HS-27A (cell line): Measurements from ENCODE around the gene PRKAR1B.

Experiments
- DNase-seq: peaks from one replicate; pipeline ENCODE4 v3.0.0-alpha.2; 2012; ENCODE audit warnings: low read depth, missing footprints

Gene PRKAR1B

DNA sequence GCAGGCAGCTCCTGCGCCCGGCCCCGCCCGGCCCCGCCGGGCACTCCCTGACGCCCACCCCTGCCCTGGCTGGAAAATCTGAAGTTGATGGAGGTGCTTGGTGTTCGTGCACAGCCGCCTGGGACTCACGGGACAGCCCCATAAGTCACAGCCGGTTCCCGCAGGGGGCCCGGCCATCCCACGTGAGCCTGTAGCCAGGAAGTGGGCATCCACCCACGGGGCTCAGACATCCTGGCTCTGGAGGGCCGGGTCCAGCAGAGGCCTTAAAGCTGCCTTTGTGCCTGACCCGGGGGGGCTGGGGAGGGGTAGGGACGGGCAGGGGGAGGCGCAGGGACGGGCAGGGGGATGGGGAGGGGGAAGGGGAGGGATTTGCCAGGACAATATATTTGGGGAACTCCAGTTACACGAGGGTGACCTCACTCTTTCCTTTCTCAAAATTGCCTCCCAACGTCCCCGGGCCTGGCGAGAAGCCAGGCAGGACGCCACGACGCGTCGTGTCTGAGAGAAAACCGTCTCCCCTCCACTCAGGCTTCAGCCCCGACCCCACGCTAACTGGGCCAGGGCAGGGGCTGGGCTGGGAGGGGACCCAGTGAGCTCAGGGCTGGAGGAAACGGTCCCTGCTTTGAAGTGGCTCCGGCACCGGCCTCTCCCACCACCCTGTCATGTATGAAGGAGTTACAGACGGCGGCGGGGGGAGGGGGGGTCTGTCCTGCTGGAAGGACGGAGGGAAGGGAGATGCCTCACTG is 125.3 kb downstream of the PRKAR1B start:
- no peak for DNase-seq

DNA sequence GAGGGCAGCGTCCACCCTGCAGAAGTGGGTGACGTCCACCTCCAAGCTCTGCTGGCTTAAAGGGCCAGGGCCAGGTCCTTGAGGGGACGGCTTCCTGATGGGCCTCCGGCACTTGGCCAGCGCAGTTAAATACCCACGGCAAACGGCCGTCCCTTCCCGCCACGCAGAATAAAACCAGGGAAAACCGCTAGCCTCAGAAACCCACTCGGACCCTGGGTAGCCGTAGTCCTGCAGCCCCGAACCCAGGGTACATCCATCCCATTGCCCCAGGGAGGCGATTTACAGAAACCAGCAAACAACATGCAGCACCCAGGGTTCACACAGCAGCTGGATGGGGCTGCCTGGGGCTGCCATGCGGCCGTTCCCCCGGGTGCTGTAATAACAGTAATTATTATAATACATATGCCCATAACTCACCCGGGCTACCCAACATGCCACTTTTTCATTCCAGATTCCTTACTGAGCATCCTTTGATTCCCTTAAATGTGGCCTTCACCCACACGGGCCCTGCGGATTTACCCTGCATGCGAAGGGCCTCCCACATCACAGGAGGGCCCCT is 126.0 kb downstream of the PRKAR1B start:
- no peak for DNase-seq

DNA sequence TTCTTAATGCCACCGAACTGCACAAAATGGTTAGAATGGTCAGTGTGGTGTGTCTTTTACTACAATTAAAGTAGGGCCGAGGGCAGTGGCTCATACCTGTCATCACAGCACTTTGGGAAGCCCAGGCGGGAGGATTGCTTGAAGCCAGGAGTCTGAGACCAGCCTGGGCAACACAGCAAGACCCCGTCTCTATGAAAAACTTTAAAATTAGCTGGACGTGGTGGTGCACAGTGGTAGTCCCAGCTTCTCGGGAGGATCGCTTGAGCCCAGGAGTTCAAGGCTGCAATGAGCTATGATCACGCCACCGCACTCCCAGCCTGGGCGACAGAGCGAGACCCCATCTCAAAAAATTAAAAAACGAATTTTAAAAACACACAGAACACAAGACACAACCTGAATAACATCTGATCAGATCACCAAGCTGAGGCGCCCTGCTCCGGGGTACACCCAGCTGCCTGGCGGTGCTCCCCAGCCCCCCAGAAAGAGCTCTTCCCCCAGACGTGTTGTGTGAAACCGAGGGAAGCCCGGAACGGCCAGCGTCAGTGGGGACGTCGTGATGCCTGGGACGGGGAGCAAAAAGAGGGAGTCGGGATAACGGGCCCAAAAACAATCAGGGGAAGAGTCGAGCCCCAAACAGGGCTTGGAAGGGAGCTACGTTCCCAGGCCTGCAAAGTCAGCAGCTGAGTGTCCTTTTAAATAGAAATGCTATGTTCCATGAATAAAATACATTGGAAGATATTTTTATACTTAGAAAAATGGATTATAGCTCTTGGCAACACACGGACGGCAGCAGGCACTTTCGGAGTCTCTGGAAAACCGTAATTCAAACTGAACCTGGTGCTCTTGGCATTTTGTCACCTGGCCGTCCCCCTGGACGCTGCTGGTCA is 126.7 kb downstream of the PRKAR1B start:
- DNase-seq: no peak

DNA sequence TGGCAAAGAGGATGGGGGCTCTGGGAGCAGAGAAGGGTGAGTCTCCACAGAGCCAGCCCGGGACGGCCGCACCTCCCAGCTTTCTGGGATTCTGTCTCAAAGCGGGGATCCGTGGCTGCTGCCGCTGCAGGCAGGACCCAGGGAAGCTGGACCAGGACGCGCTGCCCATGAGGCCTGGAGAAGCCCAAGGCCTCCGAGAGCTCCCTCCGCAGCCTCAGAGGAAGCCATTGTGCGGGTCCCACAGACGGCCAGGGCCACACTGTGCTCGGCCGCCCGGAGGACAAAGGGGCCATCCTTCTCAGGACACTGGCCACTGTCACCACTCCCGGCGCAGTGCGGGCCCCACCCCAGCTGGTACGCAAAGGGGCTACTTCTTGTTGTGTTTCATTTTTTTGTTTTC is 128.2 kb downstream of the PRKAR1B start:
- no peak for DNase-seq

DNA sequence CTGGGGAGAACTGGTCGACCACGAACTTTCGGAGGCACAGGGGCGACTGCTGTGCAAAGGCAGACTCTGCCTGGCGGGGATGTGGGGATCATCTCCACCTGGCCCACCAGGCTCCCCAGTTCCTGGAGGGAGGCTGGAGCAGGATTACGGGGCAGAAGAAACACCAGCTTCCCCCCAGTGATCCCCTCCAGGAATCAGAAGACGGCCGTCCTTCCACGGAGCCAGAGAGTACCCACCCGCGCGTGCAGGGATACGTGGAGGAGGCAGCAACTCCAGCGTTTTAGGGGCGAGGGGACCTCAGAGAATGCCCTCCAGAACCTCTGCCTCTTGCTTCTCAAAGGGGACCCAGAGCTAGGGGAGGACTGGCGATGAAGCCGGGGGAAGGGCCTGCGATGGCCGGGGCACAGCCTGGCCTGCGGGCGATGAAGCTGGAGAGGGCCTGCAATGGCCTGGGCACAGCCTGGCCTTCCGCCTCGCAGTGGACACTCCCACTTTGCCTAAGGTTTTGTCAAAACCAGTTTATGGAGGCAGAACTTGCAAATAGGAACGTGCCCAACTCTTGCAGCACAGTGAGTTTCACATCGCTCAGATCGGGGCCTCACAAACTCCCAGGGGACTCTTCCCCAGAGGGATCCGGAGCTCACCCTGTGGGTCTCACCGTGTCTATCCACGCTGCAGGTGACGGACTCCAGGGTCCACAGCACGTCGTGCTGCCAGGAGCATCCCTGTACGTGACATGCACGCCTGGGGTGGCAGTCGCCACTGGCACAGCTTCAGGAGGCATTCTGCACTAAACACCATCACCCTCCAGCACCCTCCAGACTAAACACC is 129.5 kb downstream of the PRKAR1B start:
- no peak for DNase-seq

DNA sequence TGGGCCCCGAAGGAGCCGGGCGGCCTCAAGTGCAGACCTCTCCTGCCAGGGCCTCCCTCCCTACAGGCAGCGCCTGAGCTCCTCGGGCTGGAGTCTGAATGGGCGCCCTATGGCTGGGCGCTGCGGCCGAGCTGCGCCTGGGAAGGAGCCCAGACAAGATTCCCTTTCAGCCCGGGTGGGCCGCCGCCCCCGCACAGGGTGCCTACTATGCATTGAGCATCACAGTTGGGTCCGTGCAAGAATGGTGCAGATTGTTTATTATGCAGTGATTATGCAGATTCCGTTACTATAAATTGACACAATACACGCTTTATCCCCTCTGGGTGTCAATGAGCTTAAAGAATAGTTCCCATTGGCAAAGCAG is 130.3 kb downstream of the PRKAR1B start:
- no peak for DNase-seq

DNA sequence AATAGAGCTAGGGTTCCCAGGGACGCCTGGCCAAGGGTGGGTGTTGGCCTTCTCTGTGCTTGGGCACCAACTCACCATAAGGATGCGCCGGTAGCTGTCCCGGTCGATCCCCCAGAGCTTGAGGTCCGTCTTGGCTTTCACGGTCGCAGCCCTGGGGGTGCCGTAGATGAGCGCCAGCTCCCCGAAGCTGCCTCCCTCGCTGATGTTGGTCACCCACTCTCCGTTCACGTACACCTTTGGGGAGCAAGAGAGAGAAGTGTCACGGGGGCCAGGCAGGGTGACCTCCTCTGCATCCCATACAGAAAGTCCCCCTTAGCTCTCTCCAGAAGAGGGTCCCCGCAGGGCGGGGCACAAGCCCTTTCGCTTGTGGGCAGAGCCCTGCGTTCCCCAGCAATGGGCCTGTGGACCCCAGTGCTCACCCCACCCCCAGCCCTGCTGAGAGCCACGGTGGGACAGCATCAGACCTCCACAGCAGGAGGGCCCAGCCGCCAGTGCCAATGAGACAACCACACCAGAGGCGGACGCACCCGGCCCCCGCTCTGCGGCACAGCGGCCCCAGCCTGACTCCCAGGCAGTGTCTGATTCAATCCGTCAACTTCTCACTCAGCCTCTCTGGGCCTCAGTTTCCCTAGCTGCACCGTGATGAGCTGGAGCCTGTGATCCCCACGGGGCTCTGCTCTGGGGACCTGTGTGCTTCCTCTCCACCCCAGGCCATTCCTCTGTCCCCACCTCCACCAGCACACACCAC is 130.8 kb downstream of the PRKAR1B start:
- DNase-seq: no peak

DNA sequence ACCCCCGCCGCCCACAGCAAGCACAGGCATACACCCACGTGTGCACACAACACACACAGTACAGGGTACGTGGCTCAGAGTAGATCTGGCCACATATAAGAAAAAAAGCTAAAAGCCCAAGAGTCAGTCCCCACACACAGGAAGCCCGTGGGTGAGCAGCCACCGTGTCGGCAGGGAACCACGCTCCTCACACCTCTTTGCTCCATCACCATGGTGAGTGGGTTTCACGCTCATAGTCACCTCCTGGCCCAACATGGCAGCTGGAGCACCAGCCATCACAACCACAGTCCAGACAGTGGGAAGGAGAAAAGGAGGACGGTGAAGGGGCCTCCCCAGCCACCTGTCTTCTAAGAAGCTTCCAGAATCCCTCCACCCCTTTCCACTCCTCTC is 131.5 kb downstream of the PRKAR1B start:
- no peak for DNase-seq

DNA sequence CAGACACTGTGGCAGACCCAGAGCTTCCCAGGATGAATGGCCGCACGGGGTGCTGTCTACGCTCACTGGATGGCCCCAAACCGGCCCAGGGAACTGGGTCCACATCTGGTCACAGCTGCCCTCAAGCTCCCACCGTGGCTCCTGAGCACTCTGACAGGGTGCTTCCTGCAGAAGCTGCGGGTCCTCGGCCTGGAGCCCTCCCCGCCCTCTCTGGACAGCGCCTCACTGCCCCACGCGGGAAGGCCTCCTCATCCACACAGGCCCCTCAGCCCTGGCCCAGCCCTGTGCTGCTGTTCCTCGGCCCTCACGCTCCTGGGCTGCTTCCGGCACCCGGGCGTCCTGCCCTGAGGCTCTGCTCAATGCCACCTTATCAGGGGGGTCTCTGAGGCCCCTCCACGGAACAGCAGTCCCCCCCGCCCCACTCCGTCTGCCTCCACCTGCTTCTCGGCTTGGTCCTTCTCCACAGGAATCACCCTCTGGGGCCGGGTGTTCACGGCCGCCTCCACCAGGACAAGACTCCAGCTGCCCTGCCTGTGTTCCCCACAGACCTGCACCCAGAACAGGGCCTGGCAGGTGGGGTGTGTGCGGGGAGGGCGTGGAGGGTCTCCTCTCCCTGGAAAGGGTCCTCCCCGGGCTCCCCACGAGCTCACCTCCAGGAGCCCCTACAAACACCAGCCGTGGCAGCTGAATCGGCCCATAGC is 132.0 kb downstream of the PRKAR1B start:
- DNase-seq: no peak

DNA sequence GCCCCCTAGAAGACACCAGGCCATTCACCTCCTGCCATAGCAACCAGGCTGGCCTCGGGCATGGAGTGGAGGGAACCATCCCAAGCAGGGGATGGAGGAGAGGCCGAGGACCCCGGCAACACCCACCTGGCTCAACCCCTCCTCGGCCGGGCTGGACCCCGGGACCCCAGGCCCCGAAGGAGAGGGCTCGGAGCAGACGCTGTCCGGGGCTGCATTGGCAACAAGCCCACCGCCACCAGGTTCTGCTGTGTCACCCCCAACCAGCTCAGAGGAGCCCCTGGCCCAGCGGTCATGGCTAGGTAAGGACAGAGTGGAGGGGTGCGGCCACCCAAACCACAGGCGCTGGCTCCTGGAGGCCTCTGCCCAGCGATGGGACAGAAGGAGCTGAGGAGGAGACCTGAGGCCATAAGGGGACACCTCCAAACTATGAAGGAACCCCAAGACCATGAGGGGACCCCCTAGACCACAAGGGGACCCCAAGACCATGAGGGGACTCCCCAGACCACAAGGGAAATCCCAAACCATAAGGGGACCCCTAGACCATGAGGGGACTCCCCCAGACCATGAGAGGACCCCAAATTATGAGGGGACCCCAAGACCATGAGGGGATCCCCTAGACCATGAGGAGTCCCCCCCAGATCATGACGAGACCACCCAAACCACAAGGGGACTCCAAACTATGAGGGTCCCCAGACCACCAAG is 132.7 kb downstream of the PRKAR1B start:
- DNase-seq: no peak

DNA sequence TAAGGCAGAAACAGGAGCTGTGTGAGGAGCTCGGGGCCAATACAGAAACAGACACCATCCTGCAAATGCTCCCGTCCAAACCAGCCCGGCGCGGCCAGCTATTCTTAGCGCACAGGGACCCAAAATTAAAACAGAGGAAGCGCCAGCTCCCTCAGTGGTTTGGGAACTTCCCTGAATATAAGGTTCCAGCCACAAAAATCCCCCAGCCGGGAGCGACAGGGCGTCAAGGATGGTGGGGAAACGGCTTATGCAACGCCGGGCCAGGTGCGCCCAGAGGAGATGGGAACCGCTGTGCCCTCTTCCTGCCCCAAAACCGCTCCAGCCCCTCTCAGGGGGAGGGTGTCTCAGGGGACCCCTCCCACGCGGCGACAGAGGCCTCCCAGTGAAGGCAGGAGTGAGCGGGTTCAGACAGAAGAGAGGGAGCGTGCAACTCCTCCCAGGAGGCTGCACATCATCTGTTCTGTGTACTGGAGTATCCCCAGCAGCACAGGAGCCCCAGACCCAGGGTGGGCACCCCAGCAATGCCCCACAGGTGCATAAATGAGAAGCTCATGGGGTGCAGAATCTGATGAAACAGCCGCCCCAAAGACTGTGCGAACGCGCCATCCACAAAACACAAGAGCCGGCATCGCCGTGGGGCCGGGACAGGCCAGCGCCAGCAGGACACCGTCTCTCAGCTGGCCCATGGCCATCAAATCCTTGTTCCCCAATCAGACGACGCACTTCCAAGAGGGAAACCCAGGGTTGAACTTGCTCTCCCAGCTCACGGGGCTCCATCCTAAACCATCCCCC is 133.6 kb downstream of the PRKAR1B start:
- no peak for DNase-seq

DNA sequence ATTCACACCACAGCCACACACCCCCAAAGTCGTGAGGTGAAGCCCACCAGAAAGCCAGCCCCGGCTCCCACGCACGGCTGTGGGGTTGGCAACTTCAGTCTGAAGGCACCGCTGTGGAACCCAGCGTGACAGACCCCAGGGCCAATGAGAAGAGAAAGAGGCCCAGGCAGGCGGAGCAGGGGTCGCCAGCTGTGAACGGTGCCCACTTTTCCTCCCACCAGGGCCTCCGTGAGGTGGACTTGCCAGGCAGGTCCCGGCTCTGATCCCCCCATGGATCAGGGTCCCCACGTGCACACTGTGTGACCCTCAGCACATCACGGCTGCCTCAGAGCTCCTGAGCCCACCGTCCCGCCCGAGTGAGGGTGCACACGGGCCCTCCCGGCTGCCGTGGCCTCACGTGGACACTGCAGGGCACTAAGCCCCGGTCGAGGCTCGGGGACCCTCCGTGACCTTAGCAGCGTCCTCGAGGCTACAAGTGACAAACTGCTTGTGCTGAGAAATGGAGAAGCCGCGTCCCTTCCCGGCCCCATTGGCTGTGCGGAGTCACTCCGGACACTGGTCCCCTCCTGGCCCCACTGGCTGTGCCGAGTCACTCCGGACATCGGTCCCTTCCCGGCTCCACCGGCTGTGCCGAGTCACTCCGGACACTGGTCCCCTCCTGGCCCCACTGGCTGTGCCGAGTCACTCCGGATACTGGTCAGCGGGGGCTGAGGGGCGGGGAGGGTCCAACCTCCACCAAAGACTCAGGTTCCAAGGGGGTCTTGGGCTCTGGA is 135.0 kb downstream of the PRKAR1B start:
- no peak for DNase-seq

DNA sequence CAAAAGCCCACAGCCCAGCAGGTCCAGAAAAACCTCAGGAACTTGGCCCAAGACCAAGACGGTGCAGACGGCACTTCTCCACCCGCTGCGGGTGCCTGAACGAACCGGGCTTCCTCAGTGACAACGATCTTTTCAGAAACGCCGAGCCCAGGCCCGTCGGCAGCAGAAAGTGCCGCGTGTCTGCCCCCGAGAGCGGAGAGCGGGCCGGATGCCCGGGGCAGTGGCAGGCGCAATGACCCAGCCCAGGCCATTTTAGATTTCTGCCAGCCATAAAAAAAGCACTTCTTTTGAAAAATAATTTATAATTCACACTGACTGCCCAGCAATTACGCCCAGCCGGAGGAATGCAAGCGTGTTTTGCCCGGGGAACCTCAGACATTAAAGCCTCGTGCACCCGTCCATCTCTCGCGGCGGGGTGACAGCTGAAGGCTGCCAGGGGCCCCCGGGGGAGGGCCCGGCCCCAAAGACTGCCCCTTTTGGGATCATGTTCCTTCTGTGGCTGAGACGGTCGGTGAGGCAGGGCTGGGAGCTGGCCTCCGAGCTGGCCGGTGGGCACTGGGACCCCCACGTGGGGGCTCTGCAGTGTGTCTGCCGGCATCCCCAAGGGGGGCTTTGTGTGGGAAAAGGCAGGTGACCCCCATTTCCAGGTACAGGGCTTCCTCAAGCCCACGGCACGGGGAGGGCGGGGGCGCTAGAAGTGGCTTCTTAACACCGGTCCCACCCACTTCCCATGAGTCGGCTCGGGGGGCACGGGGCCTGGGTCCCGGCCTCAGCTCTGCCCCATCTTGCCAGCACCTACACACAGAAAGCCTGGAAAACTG is 136.1 kb downstream of the PRKAR1B start:
- no peak for DNase-seq

DNA sequence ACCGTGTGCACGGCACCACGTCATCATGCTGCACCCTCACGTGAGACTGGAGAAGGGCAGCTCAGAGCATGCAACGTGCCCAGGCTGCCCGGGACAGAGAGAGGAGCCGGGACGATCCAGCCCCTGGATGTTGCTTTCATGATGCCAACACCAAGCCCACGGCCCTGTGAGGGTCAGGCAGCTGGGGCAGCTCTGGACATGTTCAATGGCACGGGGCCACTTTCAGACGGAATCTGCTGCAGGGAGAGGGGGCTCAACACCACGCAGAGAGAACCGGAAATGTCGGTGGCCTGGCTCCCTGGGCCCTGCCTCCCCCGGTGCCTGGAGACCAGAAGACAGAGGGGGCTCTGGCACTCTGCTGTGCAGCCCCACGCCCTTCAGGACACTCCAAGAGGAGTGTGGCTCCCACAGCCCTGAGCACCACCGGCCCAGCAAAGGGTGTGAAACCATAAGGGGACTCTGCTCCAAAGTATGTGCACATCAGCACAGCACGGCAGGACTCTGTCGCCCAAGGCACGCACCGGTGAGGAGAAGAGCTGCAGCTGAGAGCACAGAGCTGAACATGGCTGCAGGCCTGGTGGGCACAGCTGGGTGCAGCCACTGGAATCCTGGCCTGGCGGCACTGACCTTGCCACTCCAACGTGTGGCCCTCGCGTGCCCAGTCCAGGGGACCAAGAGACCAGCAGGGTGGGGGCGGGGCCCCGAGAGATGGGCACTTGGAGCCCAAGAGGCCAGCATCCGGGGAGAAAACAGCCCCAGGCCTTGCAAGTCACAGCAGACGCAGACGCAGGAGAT is 137.1 kb downstream of the PRKAR1B start:
- no peak for DNase-seq

DNA sequence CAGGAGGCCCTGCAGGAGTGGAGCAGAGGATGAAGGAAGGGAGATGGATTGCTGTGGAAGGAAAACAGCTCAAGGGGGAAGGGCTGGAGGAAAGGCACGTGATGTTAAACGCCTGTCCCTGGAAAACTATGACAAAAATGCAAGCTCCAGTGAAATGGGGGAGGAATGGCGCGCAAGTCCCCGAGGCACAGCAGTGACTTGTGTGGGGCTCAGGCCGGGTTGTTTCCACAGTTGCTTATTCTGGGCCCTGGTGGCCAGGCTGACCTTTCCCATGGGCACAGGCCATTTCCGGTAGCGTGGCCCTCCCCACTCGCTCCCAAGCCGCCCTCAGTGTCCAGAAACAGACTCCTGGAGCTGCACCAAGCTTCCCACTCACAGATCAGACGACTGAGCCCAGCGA is 139.3 kb downstream of the PRKAR1B start:
- no peak for DNase-seq

DNA sequence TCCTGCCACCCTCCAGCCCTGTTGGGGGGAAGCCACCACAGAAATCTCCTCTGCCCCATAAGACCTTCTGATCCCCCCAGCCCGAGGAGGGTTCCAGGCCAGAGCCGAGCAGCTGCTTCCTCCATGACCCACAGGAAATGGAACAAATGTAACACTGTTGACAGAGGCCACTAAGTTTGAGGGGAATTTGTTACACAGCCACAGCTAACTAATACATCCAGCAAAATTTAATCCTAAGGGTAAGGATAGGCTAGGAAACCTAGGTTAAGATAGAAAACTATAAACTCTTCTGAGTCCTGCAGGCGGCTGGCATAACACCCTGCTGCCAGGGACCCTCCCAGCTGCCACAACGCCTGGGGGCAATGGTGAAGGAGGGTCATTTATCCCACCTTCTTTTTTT is 140.6 kb downstream of the PRKAR1B start:
- no peak for DNase-seq

DNA sequence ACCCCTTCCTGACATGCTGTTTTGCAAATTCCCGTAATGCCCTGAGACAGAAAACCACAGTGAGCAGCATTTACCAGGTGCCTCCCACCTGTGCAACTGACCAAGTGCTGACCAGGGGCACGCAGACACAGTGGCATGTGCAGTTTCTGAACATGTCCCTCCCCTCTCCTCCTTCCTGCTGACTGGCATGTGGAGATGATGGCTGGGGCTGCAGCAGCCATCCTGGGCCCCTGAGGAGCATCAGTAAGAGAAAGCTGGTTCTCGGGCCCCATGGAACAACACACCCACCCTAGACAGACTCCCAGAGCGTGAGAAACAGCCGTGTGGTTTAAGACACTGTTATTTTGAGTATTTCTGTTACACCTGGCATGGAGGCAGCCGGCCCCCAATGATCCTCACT is 141.2 kb downstream of the PRKAR1B start:
- DNase-seq: no peak
